H1 (cell line): ENCODE measurements around the gene NUP58. TPM values are rescaled to one million over a fixed set of nuclear protein-coding genes. Genes with fewer than 3 reads are reported as not detected.

ENCODE experiments used
- BACH1 ChIP-seq: IDR thresholded peaks from 2 replicates; pipeline ENCODE4 v1.6.1; 2012; ENCODE audit warnings: low read length, improper control_type of control experiment
- CBX5 ChIP-seq: fragments of 300-800, 300-1000 bp; sonication (generic); IDR thresholded peaks from 2 replicates; pipeline ENCODE4 v1.7.1; 2016; ENCODE audit warnings: antibody characterized with exemption, low read length, low read depth
- CEBPB ChIP-seq: IDR thresholded peaks from 2 replicates; pipeline ENCODE4 v1.6.1; 2012; ENCODE audit warnings: low read depth, low read length
- CHD2 ChIP-seq: IDR thresholded peaks from 2 replicates; pipeline ENCODE4 v1.6.1; 2012; ENCODE audit warnings: low read length, improper control_type of control experiment
- MAX ChIP-seq: IDR thresholded peaks from 2 replicates; pipeline ENCODE4 v1.6.1; 2012; ENCODE audit warnings: inconsistent platforms
- POLR2AphosphoS5 ChIP-seq: IDR thresholded peaks from 2 replicates; pipeline ENCODE4 v1.6.1; 2011; ENCODE audit warnings: low read depth, low read length
- POU5F1 ChIP-seq: IDR thresholded peaks from 2 replicates; pipeline ENCODE4 v1.6.1; 2011; ENCODE audit warnings: low read depth, mild to moderate bottlenecking, low read length, moderate library complexity
- RXRA ChIP-seq: IDR thresholded peaks from 2 replicates; pipeline ENCODE4 v1.6.1; 2011; ENCODE audit warnings: low read depth, mild to moderate bottlenecking, low read length, moderate library complexity; ENCODE audit not compliant: insufficient read depth
- SP1 ChIP-seq: IDR thresholded peaks from 2 replicates; pipeline ENCODE4 v1.6.1; 2011; ENCODE audit warnings: low read depth, low read length
- SP2 ChIP-seq: IDR thresholded peaks from 2 replicates; pipeline ENCODE4 v1.6.1; 2012; ENCODE audit warnings: mild to moderate bottlenecking, low read length, inconsistent platforms
- SRF ChIP-seq: IDR thresholded peaks from 2 replicates; pipeline ENCODE4 v1.6.1; 2011; ENCODE audit warnings: mild to moderate bottlenecking, low read depth, low read length, moderate library complexity
- polyA plus RNA-seq, 7 experiments: library from polyadenylated mRNA; depleted of rRNA in 3 of 7; stranded (reverse) in 5 of 7; unstranded in 2 of 7; fragments of >200 nt in 5 of 7; fragments of 200-250 nt in 2 of 7; gene quantifications; 1 replicate in 5 of 7; 2 replicates in 1 of 7; 4 replicates in 1 of 7; pipeline versions ENCODE4 v1.2.1 to v1.2.3, GENCODE V29; 2011 to 2013; ENCODE audit warnings: missing spikeins in 2 of 7, mixed read lengths in 2 of 7
- total RNA-seq: library from RNA; stranded (reverse); fragmentation: NEBNext Ultra II Directional; extraction: Animal tissue kit (Norgen Biotek cat#: 25700); gene quantifications from 2 replicates; pipeline ENCODE4 v1.2.1, GENCODE V29; 2021
- TF ChIP-seq, protein P1 (sequence below): fragments of 300-600 bp; sonication (generic); IDR thresholded peaks from 2 replicates; pipeline ENCODE4 v1.7.1; 2012; ENCODE audit warnings: low read length, moderate library complexity, mild to moderate bottlenecking, inconsistent platforms; ENCODE audit not compliant: insufficient replicate concordance

Gene NUP58
- total and polyA plus RNA-seq, 2 of the 8 experiments (the other 6 are each of a cell fraction or from before 2014, with no cell fraction given): 35.0 to 53.8 TPM

- TF ChIP-seq SP2 (no peak), CHD2 (no peak), RXRA (no peak), MAX (peak; percentile 66), BACH1 (peak; percentile 93), CBX5 (no peak), POU5F1 (no peak), SP1 (no peak), CEBPB (no peak), SRF (no peak), POLR2AphosphoS5 (peak; percentile 59; the same call in 1 of the 2 replicates)
- TF ChIP-seq, protein P1, sequence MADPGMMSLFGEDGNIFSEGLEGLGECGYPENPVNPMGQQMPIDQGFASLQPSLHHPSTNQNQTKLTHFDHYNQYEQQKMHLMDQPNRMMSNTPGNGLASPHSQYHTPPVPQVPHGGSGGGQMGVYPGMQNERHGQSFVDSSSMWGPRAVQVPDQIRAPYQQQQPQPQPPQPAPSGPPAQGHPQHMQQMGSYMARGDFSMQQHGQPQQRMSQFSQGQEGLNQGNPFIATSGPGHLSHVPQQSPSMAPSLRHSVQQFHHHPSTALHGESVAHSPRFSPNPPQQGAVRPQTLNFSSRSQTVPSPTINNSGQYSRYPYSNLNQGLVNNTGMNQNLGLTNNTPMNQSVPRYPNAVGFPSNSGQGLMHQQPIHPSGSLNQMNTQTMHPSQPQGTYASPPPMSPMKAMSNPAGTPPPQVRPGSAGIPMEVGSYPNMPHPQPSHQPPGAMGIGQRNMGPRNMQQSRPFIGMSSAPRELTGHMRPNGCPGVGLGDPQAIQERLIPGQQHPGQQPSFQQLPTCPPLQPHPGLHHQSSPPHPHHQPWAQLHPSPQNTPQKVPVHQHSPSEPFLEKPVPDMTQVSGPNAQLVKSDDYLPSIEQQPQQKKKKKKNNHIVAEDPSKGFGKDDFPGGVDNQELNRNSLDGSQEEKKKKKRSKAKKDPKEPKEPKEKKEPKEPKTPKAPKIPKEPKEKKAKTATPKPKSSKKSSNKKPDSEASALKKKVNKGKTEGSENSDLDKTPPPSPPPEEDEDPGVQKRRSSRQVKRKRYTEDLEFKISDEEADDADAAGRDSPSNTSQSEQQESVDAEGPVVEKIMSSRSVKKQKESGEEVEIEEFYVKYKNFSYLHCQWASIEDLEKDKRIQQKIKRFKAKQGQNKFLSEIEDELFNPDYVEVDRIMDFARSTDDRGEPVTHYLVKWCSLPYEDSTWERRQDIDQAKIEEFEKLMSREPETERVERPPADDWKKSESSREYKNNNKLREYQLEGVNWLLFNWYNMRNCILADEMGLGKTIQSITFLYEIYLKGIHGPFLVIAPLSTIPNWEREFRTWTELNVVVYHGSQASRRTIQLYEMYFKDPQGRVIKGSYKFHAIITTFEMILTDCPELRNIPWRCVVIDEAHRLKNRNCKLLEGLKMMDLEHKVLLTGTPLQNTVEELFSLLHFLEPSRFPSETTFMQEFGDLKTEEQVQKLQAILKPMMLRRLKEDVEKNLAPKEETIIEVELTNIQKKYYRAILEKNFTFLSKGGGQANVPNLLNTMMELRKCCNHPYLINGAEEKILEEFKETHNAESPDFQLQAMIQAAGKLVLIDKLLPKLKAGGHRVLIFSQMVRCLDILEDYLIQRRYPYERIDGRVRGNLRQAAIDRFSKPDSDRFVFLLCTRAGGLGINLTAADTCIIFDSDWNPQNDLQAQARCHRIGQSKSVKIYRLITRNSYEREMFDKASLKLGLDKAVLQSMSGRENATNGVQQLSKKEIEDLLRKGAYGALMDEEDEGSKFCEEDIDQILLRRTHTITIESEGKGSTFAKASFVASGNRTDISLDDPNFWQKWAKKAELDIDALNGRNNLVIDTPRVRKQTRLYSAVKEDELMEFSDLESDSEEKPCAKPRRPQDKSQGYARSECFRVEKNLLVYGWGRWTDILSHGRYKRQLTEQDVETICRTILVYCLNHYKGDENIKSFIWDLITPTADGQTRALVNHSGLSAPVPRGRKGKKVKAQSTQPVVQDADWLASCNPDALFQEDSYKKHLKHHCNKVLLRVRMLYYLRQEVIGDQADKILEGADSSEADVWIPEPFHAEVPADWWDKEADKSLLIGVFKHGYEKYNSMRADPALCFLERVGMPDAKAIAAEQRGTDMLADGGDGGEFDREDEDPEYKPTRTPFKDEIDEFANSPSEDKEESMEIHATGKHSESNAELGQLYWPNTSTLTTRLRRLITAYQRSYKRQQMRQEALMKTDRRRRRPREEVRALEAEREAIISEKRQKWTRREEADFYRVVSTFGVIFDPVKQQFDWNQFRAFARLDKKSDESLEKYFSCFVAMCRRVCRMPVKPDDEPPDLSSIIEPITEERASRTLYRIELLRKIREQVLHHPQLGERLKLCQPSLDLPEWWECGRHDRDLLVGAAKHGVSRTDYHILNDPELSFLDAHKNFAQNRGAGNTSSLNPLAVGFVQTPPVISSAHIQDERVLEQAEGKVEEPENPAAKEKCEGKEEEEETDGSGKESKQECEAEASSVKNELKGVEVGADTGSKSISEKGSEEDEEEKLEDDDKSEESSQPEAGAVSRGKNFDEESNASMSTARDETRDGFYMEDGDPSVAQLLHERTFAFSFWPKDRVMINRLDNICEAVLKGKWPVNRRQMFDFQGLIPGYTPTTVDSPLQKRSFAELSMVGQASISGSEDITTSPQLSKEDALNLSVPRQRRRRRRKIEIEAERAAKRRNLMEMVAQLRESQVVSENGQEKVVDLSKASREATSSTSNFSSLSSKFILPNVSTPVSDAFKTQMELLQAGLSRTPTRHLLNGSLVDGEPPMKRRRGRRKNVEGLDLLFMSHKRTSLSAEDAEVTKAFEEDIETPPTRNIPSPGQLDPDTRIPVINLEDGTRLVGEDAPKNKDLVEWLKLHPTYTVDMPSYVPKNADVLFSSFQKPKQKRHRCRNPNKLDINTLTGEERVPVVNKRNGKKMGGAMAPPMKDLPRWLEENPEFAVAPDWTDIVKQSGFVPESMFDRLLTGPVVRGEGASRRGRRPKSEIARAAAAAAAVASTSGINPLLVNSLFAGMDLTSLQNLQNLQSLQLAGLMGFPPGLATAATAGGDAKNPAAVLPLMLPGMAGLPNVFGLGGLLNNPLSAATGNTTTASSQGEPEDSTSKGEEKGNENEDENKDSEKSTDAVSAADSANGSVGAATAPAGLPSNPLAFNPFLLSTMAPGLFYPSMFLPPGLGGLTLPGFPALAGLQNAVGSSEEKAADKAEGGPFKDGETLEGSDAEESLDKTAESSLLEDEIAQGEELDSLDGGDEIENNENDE: no peak
Measured at GRCh38 chr13:25301347-25302113, at the start of gene NUP58 (continued).
